HG03066 (cell line): ENCODE data around the gene LSM14A.
"Not testable (repeated sequence)": the region's sequence is repeated elsewhere in the genome, so short reads cannot be mapped to it uniquely, and the experiment has no call there.

Source experiments
- ATAC-seq: cut with Tn5 transposase; IDR thresholded peaks from one replicate; pipeline ENCODE4 v1.9.1; 2021; ENCODE audit warnings: low read depth; ENCODE audit not compliant: unreplicated experiment

Gene LSM14A

DNA sequence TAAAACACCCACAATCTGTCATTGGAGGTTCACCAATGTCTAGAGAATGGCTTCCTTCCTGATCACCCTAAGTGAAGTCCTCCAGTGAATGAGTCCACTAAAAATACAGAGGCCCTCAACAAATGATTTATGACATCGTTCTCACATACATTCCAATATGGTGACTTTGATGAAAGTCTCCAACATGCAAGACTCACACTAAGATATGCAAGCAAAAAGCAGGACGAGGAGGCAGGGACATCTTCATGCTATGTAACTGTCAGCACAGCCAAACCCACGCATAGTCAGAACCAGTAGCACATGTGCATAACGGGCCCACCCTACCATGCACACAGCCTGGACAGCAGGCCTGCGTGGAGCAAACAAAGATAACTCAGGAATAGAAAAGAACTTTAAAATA lies 16.6 kb upstream of the LSM14A start:
- ATAC-seq, result no peak

GRCh38 chr19:34158966-34159365 lies 13.3 kb upstream of the LSM14A start:
- ATAC-seq, result not testable (repeated sequence)

GRCh38 chr19:34159541-34159940 lies 12.8 kb upstream of the LSM14A start:
- not testable (repeated sequence) for ATAC-seq

DNA sequence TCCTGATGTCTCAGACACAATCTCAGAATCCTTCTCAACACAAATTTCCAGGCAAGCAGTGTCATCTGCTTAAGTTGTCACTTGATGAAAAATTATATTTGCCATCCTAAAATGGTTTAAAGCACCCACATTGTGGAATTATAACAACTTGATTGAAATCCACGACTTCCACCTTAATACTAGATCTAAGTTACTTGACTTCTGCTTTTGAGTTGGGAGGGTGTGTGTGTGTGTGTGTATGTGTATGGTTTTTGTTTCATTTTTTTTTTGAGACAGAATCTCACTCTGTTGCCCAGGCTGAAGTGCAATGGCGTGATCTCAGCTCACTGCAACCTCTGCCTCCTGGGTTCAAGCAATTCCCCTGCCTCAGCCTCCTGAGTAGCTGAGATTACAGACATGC lies 10.4 kb upstream of the LSM14A start:
- not testable (repeated sequence) for ATAC-seq

GRCh38 chr19:34165295-34165738 lies 7.0 kb upstream of the LSM14A start:
- no peak for ATAC-seq

DNA sequence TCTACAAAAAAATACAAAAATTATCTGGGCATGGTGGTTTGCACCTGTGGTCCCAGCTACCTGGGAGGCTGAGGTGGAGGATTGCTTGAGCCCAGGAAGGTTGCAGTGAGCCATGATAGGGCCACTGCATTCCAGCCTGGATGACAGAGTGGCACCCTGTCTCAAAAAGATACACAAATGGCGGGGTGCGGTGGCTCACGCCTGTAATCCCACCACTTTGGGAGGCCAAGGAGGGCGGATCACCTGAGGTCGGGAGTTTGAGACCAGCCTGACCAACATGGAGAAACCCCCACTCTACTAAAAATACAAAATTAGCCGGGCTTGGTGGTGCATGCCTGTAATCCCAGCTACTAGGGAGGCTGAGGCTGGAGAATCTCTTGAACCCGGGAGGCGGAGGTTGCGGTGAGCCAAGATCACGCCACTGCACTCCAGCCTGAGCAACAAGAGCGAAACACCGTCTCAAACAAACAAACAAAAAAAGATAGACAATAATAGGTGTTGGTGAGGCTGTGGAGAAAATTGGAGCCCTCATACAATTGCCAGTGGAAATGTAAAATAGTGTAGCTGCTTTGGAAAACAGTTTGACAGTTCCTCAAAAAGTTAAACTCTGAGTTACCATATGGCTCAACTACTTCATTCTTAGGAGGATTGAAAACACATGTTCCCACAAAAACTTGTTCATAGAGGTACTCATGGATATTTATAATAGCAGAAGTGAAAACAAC lies 2.7 kb upstream of the LSM14A start:
- not testable (repeated sequence) for ATAC-seq

DNA sequence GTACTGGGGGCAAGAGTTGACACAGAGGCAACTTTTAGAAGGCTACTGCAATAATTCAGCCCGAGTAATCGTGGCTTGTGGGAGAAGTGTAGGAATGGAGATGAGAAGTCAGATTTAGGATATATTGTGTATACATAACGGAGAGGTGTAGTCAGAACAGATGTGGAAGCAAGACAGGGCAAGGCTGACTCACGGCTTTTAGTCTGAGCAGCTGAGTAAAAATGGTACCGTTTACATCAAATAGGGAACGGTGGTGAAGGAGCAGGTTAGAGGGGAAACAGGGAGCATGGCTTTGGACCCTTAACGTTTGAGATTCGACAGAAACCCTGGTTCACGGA lies 796 bp upstream of the LSM14A start:
- peak; percentile 20 for ATAC-seq

DNA sequence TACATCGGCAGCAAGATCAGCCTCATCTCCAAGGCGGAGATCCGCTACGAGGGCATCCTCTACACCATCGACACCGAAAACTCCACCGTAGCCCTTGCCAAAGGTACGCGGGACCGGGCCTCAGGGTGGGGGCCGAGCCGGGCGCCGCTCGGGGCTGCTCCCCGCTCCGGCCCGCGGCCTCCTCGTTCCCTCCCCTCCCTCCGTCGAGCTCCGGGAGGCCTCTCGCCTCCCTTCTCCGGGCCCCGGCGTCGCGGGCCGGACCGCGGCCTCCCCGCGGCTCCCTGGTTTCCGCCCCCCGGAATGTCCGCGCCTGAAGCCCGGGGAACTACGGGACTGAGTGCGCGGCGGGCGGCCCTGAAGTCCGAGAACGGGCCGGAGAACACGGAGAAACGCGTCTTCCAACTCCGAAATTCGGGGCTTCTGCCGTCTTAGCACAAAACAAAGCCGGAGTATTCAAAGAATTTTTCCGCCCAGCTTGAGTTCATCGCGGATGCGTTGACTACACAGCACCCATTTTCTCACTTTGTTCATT lies 423 bp downstream of the LSM14A start:
- peak; percentile 27 for ATAC-seq

DNA sequence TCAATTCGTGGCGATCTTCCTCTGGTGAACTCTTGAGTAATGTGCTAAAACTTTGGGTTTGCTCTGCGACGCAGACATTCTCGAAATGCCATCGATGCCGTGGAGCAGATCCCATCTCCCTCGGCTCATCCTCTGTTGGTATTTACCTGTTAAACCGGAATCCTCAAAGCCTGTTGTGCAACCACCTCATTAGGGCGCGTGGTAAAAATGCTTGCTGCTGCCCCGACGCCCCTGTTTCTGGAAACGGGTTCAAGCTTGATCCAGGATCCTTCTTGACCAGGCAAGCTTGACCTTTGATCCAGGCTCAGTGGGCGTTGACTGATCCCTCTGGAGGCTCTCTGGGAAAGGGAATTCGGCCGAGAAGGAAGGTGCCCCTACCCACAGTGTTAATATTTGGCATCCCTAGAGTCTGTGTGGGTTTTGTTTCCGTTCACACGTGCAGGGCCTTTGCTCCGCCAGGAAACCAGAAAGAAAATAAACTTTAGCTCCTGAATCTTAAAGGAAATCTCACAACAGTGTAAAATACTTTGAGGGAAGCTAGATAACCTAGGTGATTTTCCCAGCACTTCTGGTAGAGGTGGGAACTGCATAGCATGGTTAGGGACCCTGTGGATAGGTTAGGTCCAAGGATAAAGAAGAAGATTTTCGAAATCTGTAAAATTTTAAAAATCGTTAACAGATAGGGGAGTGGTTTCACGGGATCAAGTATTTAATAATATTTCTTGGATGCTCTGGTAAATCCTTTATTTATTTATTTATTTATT lies 1.1 kb downstream of the LSM14A start:
- no peak for ATAC-seq

DNA sequence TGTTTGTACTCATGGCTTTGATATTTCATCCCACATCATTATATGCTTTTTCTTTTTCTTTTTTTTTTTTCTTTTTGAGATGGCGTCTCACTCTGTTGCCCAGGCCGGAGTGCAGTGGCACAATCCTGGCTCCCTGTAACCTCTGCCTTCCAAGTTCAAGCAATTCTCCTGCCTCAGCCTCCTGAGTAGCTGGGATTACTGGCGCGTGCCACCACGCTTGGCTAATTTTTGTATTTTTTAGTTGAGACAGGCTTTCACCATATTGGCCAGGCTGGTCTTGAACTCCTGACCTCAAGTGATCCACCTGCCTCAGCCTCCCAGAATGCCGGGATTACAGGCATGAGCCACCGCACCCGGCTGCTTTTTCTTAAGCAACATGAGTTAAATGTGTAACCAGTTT lies 2.9 kb downstream of the LSM14A start:
- not testable (repeated sequence) for ATAC-seq

GRCh38 chr19:34176581-34176980 lies 4.3 kb downstream of the LSM14A start:
- ATAC-seq, result no peak

GRCh38 chr19:34178274-34178610 lies 5.9 kb downstream of the LSM14A start:
- no peak for ATAC-seq

- no peak for ATAC-seq
Measured at GRCh38 chr19:34179066-34179465, 6.8 kb downstream of the LSM14A start.

DNA sequence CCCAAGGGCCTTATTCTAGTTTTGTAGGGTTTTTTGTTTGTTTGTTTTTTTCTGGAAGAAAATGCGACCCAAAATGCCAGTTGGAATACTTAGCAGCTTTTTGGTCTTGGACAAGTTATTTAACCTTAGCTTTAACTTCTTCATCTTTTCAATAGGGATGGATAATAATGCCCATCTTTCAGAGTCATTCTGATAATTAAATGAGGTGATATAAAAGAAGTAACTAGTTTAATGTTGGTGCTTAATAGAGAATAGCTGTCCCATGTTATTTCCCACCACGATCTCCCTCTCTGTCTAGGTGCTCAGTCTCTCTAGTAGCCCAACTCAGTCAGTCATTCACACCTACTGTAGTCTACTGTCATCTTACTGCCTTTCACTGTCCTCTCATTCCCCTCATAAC lies 8.0 kb downstream of the LSM14A start:
- no peak for ATAC-seq

- no peak for ATAC-seq
Measured at GRCh38 chr19:34180709-34181108, 8.4 kb downstream of the LSM14A start.

DNA sequence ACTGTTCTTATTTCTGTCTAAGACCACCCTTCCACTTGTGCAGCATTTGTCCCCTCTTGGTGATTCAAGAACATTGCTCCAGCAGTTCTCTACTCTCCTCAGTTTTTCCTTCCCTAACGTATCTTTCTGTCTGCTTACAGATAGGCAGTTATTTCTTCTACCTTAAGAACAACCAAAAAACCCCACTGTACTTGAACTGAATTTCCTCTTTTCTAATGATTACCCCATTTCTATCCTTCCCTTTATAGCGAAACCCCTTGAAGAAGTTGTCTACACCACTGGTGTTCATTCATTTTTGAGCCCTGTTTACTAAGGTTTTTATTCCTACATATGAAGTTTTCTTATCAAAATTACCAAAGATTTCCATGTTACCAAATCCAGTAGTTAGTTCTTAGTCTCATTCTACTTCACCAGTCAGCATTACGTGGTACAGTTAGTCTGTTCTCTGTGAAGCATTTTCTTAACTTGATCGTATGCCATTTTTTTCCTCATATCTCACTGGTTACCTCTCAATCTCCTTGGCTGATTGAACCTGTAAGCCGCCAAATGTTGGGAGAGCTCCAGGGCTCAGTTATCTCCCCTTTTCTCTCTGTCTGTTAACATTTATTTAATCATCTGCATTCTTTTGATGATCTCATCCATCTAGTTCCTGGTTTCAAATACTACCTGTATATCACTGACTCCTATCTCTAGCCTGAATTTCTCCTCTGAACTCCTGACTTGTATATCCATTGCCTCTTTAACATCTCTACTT lies 9.0 kb downstream of the LSM14A start:
- no peak for ATAC-seq

DNA sequence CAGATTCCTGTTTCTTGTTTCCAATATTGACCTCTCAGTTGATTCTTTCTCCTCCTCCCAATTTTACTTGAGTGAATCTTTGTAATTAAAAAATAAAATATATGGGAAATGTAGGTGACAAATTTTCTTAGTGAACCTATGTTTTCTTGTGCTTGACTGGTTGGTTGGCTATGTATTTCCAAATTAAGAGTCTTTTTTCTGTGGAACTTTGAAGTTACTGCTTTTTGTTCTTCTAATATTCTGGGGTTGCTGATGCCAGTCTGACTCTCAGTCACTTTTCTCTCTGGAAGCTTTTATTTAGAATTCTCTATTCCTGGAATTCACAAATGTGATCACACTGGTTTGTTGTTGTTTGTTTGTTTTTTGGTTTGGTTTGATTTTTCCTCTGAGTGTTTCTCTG lies 9.8 kb downstream of the LSM14A start:
- ATAC-seq, result no peak

GRCh38 chr19:34184880-34185491 lies 12.7 kb downstream of the LSM14A start:
- ATAC-seq, result no peak

GRCh38 chr19:34186205-34186604 lies 13.9 kb downstream of the LSM14A start:
- ATAC-seq, result no peak

DNA sequence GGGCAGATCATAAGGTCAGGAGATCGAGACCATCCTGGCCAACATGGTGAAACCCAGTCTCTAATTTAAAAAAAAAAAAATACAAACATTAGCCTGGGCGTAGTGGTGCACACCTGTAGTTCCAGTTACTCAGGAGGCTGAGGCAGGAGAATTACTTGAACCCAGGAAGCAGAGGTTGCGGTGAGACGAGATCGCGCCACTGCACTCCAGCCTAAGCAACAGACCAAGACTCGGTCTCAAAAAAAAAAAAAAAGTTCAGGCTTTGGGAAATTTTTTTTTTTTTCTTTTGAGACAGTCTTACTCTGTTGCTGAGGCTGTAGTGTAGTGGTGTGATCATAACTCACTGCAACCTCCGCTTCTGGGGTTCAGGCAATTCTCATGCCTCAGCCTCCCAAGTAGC lies 14.7 kb downstream of the LSM14A start:
- no peak for ATAC-seq

- no peak for ATAC-seq
Measured at GRCh38 chr19:34188408-34188807, 16.1 kb downstream of the LSM14A start.
